H1 (cell line): ENCODE data around the gene DNER. TPM values are rescaled to one million over a fixed set of nuclear protein-coding genes. Genes with fewer than 3 reads are reported as not detected.

Source experiments
- HDAC6 ChIP-seq: IDR thresholded peaks from one replicate; pipeline ENCODE4 v1.7.1; 2012; ENCODE audit warnings: low read depth, mild to moderate bottlenecking, inconsistent platforms, low read length, moderate library complexity
- KDM5A ChIP-seq: fragments of 200-600 bp; IDR thresholded peaks from 2 replicates; pipeline ENCODE4 v1.7.1; 2012; ENCODE audit warnings: mild to moderate bottlenecking, low read length, inconsistent platforms, mixed read lengths
- polyA plus RNA-seq, 7 experiments: library from polyadenylated mRNA; depleted of rRNA in 3 of 7; stranded (reverse) in 5 of 7; unstranded in 2 of 7; fragments of >200 nt in 5 of 7; fragments of 200-250 nt in 2 of 7; gene quantifications; 1 replicate in 5 of 7; 2 replicates in 1 of 7; 4 replicates in 1 of 7; pipeline versions ENCODE4 v1.2.1 to v1.2.3, GENCODE V29; 2011 to 2013; ENCODE audit warnings: missing spikeins in 2 of 7, mixed read lengths in 2 of 7
- total RNA-seq: library from RNA; stranded (reverse); fragmentation: NEBNext Ultra II Directional; extraction: Animal tissue kit (Norgen Biotek cat#: 25700); gene quantifications from 2 replicates; pipeline ENCODE4 v1.2.1, GENCODE V29; 2021

Gene DNER
- total and polyA plus RNA-seq, 2 of the 8 experiments (the other 6 are each of a cell fraction or from before 2014, with no cell fraction given) = 6.8 to 16.3 TPM

GRCh38 chr2:229732897-229733296, 18.5 kb upstream of the DNER start (continued):
- TF ChIP-seq KDM5A (no peak), HDAC6 (no peak)
